HepG2 (cell line): ENCODE results near the gene ZNHIT6. TPM values are rescaled to one million over a fixed set of nuclear protein-coding genes. Genes with fewer than 3 reads are reported as not detected.

Experiments used
- ATAC-seq: fragments of 200-7000 bp; cut with Tn5 transposase; 3 replicates; pipeline ENCODE4 v1.9.1; 2020; ENCODE audit warnings: mild to moderate bottlenecking, moderate library complexity
- BruUV-seq: library from RNA; stranded (reverse); fragments of 400-500 nt; replicated peaks from 2 replicates; lab custom pipeline; 2021; lab: Mats Ljungman, UMichigan
- CTCF ChIA-PET: fragments of 300-600 bp; formaldehyde crosslinking; extraction: SDS; loops from one replicate; lab custom pipeline; 2021; ENCODE audit warnings: low total read pairs, inconsistent platforms, low intra/inter-chr PET ratio; lab: Yijun Ruan, JAX
- POLR2A ChIA-PET: fragments of 350-600 bp; sonication (Branson Sonifier 250); formaldehyde crosslinking; loops from one replicate; lab custom pipeline; 2020; ENCODE audit warnings: antibody characterized with exemption, inconsistent platforms; lab: Yijun Ruan, JAX
- DNase-seq: peaks from one replicate; pipeline ENCODE4 v3.0.0-alpha.2; 2015; ENCODE audit warnings: low spot score
- FAIRE-seq: peaks from 3 replicates; lab custom pipeline; 2011; peaks lifted over from hg19 to GRCh38; lab: Jason Lieb, UNC
- H2AFZ ChIP-seq: one replicate; pipeline ENCODE4 v1.6.1; 2011; ENCODE audit warnings: low read length, inconsistent platforms
- H3K27ac ChIP-seq: fragments of 300-600 bp; 3 replicates; pipeline ENCODE4 v1.8.0; 2011; ENCODE audit warnings: mixed run types, mild to moderate bottlenecking, mixed read lengths, low read length, inconsistent platforms; ENCODE audit not compliant: insufficient read depth; ENCODE audit errors: extremely low read length
- H3K27me3 ChIP-seq, 2 experiments: fragments of 200-600 bp in 1 of 2; 2 replicates in 1 of 2; 3 replicates in 1 of 2; pipeline versions ENCODE4 v1.6.0 to v1.8.0; 2011; ENCODE audit warnings: low read length in 2 of 2, mild to moderate bottlenecking in 2 of 2, moderate library complexity in 2 of 2, inconsistent platforms in 1 of 2; ENCODE audit not compliant: insufficient read depth in 2 of 2, control insufficient read depth in 1 of 2
- H3K36me3 ChIP-seq, 2 experiments: fragments of 200-600 bp in 1 of 2; replicated peaks in 1 of 2; 2 replicates in 1 of 2; 3 replicates in 1 of 2; pipeline versions ENCODE4 v1.5.1 to v1.8.0; 2011; ENCODE audit warnings: low read length in 2 of 2, inconsistent platforms in 1 of 2; ENCODE audit not compliant: insufficient read depth in 2 of 2, control insufficient read depth in 1 of 2
- H3K4me1 ChIP-seq: 2 replicates; pipeline ENCODE4 v1.5.1; 2012; ENCODE audit warnings: low read length, inconsistent platforms; ENCODE audit not compliant: insufficient read depth
- H3K4me2 ChIP-seq: 2 replicates; pipeline ENCODE4 v1.6.0; 2011; ENCODE audit warnings: low read depth, low read length, inconsistent platforms
- H3K4me3 ChIP-seq, 3 experiments: fragments of 200-600 bp in 1 of 3; sonication (generic), shearing (Covaris generic) in 1 of 3; replicated peaks in 1 of 3; 2 replicates each; pipeline ENCODE4 v1.5.1; 2011 to 2016; ENCODE audit warnings: low read length in 3 of 3, inconsistent platforms in 2 of 3, low read depth in 2 of 3, mild to moderate bottlenecking in 2 of 3, control low read depth in 1 of 3, mixed read lengths in 1 of 3; ENCODE audit not compliant: insufficient read depth in 1 of 3
- H3K79me2 ChIP-seq: one replicate; pipeline ENCODE4 v1.6.1; 2011; ENCODE audit warnings: low read length, inconsistent platforms; ENCODE audit not compliant: insufficient read depth
- H3K9ac ChIP-seq: 2 replicates; pipeline ENCODE4 v1.6.0; 2011; ENCODE audit warnings: mild to moderate bottlenecking, low read depth, low read length, inconsistent platforms; ENCODE audit not compliant: insufficient read depth
- H3K9me3 ChIP-seq: 2 replicates; pipeline ENCODE4 v1.5.1; 2012; ENCODE audit warnings: mild to moderate bottlenecking, low read length
- H4K20me1 ChIP-seq: 2 replicates; pipeline ENCODE4 v1.6.0; 2011; ENCODE audit warnings: inconsistent platforms, mild to moderate bottlenecking, low read length, moderate library complexity; ENCODE audit not compliant: insufficient read depth
- AGO2 ChIP-seq: fragments of 200-400 bp; formaldehyde crosslinking; optimal IDR thresholded peaks from 2 replicates; pipeline ENCODE3; 2017; ENCODE audit warnings: mild to moderate bottlenecking, low read depth, low read length, moderate library complexity
- KMT2A ChIP-seq: sonication (generic); formaldehyde crosslinking; IDR thresholded peaks from 2 replicates; pipeline ENCODE4 v1.4.0; 2020; ENCODE audit warnings: missing genetic modification reagents
- MED1 ChIP-seq: sonication (generic); formaldehyde crosslinking; IDR thresholded peaks from 2 replicates; pipeline ENCODE4 v1.4.0; 2020; ENCODE audit warnings: missing genetic modification reagents
- MTA1 ChIP-seq: sonication (generic); formaldehyde crosslinking; IDR thresholded peaks from 2 replicates; pipeline ENCODE4 v1.4.0; 2020; ENCODE audit warnings: missing genetic modification reagents, mild to moderate bottlenecking, borderline replicate concordance
- RNF219 ChIP-seq: sonication (generic); formaldehyde crosslinking; IDR thresholded peaks from 2 replicates; pipeline ENCODE4 v1.5.0; 2020; ENCODE audit warnings: mild to moderate bottlenecking, missing genetic modification reagents
- SNRNP70 ChIP-seq: fragments of 200-400 bp; formaldehyde crosslinking; IDR thresholded peaks from 2 replicates; pipeline ENCODE4 v1.6.1; 2017; ENCODE audit warnings: mild to moderate bottlenecking, low read depth, low read length, moderate library complexity
- SP4 ChIP-seq: sonication (generic); formaldehyde crosslinking; IDR thresholded peaks from 2 replicates; pipeline ENCODE4 v1.8.1; 2023; ENCODE audit warnings: mild to moderate bottlenecking, missing genetic modification reagents
- YY1 ChIP-seq: IDR thresholded peaks from 2 replicates; pipeline ENCODE4 v1.6.1; 2011; ENCODE audit warnings: low read length, low read depth, moderate library complexity, mild to moderate bottlenecking; ENCODE audit not compliant: insufficient read depth, insufficient replicate concordance
- ZNF224 ChIP-seq: sonication (generic); formaldehyde crosslinking; IDR thresholded peaks from 2 replicates; pipeline ENCODE4 v1.5.0; 2020; ENCODE audit warnings: mild to moderate bottlenecking, missing genetic modification reagents
- ZNF34 ChIP-seq: sonication (generic); formaldehyde crosslinking; IDR thresholded peaks from 2 replicates; pipeline ENCODE4 v1.4.0; 2020; ENCODE audit warnings: mild to moderate bottlenecking, missing genetic modification reagents, borderline replicate concordance
- ZNF350 ChIP-seq: sonication (generic); formaldehyde crosslinking; IDR thresholded peaks from 2 replicates; pipeline ENCODE4 v1.4.0; 2020; ENCODE audit warnings: mild to moderate bottlenecking, low read depth, missing genetic modification reagents, borderline replicate concordance
- ZNF431 ChIP-seq: sonication (generic); formaldehyde crosslinking; IDR thresholded peaks from 2 replicates; pipeline ENCODE4 v1.9.0; 2022; ENCODE audit warnings: missing genetic modification reagents, low read depth, mild to moderate bottlenecking, borderline replicate concordance
- ZNF451 ChIP-seq: sonication (generic); formaldehyde crosslinking; IDR thresholded peaks from 2 replicates; pipeline ENCODE4 v1.5.0; 2020; ENCODE audit warnings: mild to moderate bottlenecking, missing genetic modification reagents
- ZNF672 ChIP-seq: sonication (generic); formaldehyde crosslinking; IDR thresholded peaks from 2 replicates; pipeline ENCODE4 v1.8.1; 2022; ENCODE audit warnings: missing genetic modification reagents
- ZNF75D ChIP-seq: sonication (generic); formaldehyde crosslinking; IDR thresholded peaks from 2 replicates; pipeline ENCODE4 v1.8.1; 2023; ENCODE audit warnings: missing genetic modification reagents, mild to moderate bottlenecking, borderline replicate concordance
- ZNF784 ChIP-seq: sonication (generic); formaldehyde crosslinking; IDR thresholded peaks from 2 replicates; pipeline ENCODE4 v1.5.1; 2020; ENCODE audit warnings: missing genetic modification reagents, mild to moderate bottlenecking, borderline replicate concordance
- ZNF816 ChIP-seq: sonication (generic); formaldehyde crosslinking; IDR thresholded peaks from 2 replicates; pipeline ENCODE4 v1.8.0; 2022; ENCODE audit warnings: missing genetic modification reagents, mild to moderate bottlenecking, borderline replicate concordance
- ZUFSP ChIP-seq: sonication (generic); formaldehyde crosslinking; IDR thresholded peaks from 2 replicates; pipeline ENCODE4 v1.9.0; 2021; ENCODE audit warnings: missing genetic modification reagents, mild to moderate bottlenecking, borderline replicate concordance
- WGBS: methylation state at CpG from one replicate; pipeline ENCODE4 v1.1.6; 2017; ENCODE audit warnings: low lambda C conversion rate; 5-methylcytosine and 5-hydroxymethylcytosine counted together
- in situ Hi-C: cut with HindIII; loops from 2 replicates; pipeline ENCODE4 v1.10.0; 2017; ENCODE audit warnings: low pct_unique_long_range_greater_than_20kb; ENCODE audit not compliant: extremely low pct_ligation_motif_present
- intact Hi-C: fragments of 100-400 bp; cut with micrococcal nuclease; formaldehyde crosslinking; loops from one replicate; pipeline ENCODE4 v1.10.0; 2022; ENCODE audit not compliant: unreplicated experiment
- polyA plus RNA-seq, 8 experiments: library from polyadenylated mRNA; depleted of rRNA in 3 of 8; stranded (reverse) in 7 of 8; unstranded in 1 of 8; fragments of >200 nt; fragmentation: Illumina TruSeq in 4 of 8; extraction: Trizol in 4 of 8; gene quantifications; 2 replicates each; pipeline versions ENCODE4 v1.2.1 to v1.2.3, GENCODE V29; 2011 to 2016; ENCODE audit warnings: low read depth in 4 of 8, missing spikeins in 1 of 8, mixed read lengths in 1 of 8; ENCODE audit not compliant: insufficient read depth in 1 of 8
- total RNA-seq, 5 experiments: library from RNA; depleted of rRNA; stranded (reverse); fragments of >200 nt; fragmentation: Illumina TruSeq; extraction: Trizol; gene quantifications; 2 replicates each; pipeline ENCODE4 v1.2.3, GENCODE V29; 2016; ENCODE audit warnings: low read depth in 1 of 5
- TF ChIP-seq, protein P1 (sequence below): sonication (generic); formaldehyde crosslinking; IDR thresholded peaks from 2 replicates; pipeline ENCODE4 v1.4.0; 2020; ENCODE audit warnings: mild to moderate bottlenecking, low read depth, missing genetic modification reagents

ZNHIT6 gene
- total and polyA plus RNA-seq, 2 of the 13 experiments (the other 11 are each of a cell fraction or from before 2014, with no cell fraction given) = 6.0 to 15.2 TPM

DNA sequence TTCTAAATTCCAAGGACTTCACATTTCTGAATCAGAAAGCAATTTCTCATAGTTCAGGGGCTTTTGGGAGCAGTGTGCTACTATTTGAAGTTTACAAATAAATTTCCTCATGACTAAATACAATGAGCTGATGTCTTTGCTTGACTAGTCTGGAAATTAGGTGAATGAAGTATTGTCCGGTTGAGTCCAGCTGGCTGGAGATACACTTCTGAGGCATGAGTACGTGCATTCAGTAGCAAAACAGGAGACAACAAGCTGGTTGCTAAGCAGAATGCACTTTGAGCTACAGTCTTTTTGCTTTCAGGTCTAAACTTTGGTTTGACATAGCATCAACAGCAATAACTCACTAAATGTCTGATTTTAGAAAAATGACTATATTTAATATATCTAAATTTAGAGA is 27.1 kb downstream of the ZNHIT6 start:
- BruUV-seq = no TSS peak
- H3K4me1 ChIP-seq = peaks cover 33% of the 10 kb centered on the region
- H3K9ac ChIP-seq = peak overlapping the region; percentile 74
- H3K4me3 ChIP-seq = peak overlapping the region in 2 of 3 experiments; percentile 23 to 30; a peak in 1 of 6 replicates
- H3K4me2 ChIP-seq = peak overlapping the region; percentile 61; the same call in 1 of the 2 replicates
- peak overlapping the region; percentile 98 for H3K27ac ChIP-seq
- whole genome bisulfite sequencing = 9% methylated on average over 2 of the region's 2 CpGs
- no peaks in the 10 kb centered on the region for H4K20me1 ChIP-seq
- peaks cover 7 to 23% of the 10 kb centered on the region in 2 experiments for H3K36me3 ChIP-seq
- peaks cover 8% of the 10 kb centered on the region for H3K79me2 ChIP-seq
- H2AFZ ChIP-seq = no peak overlapping the region
- FAIRE-seq = peak; percentile 83
- intact Hi-C loops (loop anchor here (1.0 to 2.0 kb wide), 2 partner anchors 27 to 100 kb away; partner anchors contain the start of genes CCN1 and ZNHIT6), in situ Hi-C loops (loop anchor here (10.0 kb wide), 1 partner anchor 96 kb away; the partner anchor contains the start of gene CCN1)
- no peaks in the 10 kb centered on the region for H3K9me3 ChIP-seq
- no peaks in the 10 kb centered on the region for H3K27me3 ChIP-seq
- ChIA-PET POLR2A (interaction anchor here (1.0 to 1.3 kb wide), 4 partner anchors 27 to 100 kb away, joined by 3 to 5 read pairs (median 4); partner anchors contain the start of gene ZNHIT6), CTCF (no interaction called here)
- ATAC-seq = peak; percentile 100
- DNase-seq = peak; percentile 97
- TF ChIP-seq ZNF672 (no peak), SNRNP70 (no peak), RNF219 (no peak), YY1 (no peak), ZNF816 (no peak), ZNF451 (CRISPR knock-in tag) (no peak), MTA1 (CRISPR knock-in tag) (no peak), ZNF34 (no peak), ZNF75D (CRISPR knock-in tag) (no peak), ZNF784 (CRISPR knock-in tag) (no peak), ZUFSP (CRISPR knock-in tag) (no peak), ZNF224 (no peak), AGO2 (no peak), ZNF350 (CRISPR knock-in tag) (no peak), ZNF431 (CRISPR knock-in tag) (no peak), SP4 (CRISPR knock-in tag) (no peak), KMT2A (no peak; the same call in 1 of the 2 replicates), MED1 (CRISPR knock-in tag) (peak; percentile 79)
- TF ChIP-seq, protein P1, sequence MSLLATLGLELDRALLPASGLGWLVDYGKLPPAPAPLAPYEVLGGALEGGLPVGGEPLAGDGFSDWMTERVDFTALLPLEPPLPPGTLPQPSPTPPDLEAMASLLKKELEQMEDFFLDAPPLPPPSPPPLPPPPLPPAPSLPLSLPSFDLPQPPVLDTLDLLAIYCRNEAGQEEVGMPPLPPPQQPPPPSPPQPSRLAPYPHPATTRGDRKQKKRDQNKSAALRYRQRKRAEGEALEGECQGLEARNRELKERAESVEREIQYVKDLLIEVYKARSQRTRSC (CRISPR knock-in tag) = no peak
